Neural progenitor cell (in vitro differentiated cells): ENCODE data around the gene PLD2.

Experiments
- CTCF ChIP-seq: fragments of 200-600 bp; sonication (generic); IDR thresholded peaks from 2 replicates; pipeline ENCODE4 v1.5.1; 2017; ENCODE audit warnings: antibody characterized with exemption, mild to moderate bottlenecking
- EZH2 ChIP-seq: fragments of 200-600 bp; sonication (generic); IDR thresholded peaks from 2 replicates; pipeline ENCODE4 v1.6.1; 2017; ENCODE audit warnings: antibody characterized with exemption, mild to moderate bottlenecking, moderate library complexity
- EZH2phosphoT487 ChIP-seq: fragments of 200-600 bp; sonication (generic); IDR thresholded peaks from 2 replicates; pipeline ENCODE4 v1.6.1; 2017; ENCODE audit warnings: antibody characterized with exemption

GRCh38 chr17:4839221-4839620, 32.3 kb downstream of the PLD2 start:
- TF ChIP-seq CTCF (no peak), EZH2 (no peak), EZH2phosphoT487 (no peak)
